Endodermal cell (in vitro differentiated cells): ENCODE data around the gene SPDYE3. TPM values are rescaled to one million over a fixed set of nuclear protein-coding genes. Genes with fewer than 3 reads are reported as not detected.
"Not testable (repeated sequence)": the region's sequence is repeated elsewhere in the genome, so short reads cannot be mapped to it uniquely, and the experiment has no call there.

ENCODE experiments used
- DNase-seq: peaks from one replicate; pipeline ENCODE4 v3.0.0-alpha.2; 2017
- H3K27ac ChIP-seq: 2 replicates; pipeline ENCODE4 v1.5.1; 2013; ENCODE audit warnings: mild to moderate bottlenecking, low read depth, low read length, moderate library complexity
- H3K27me3 ChIP-seq: 2 replicates; pipeline ENCODE4 v1.6.1; 2013; ENCODE audit warnings: mild to moderate bottlenecking, low read length, moderate library complexity; ENCODE audit not compliant: insufficient read depth, control insufficient read depth, poor library complexity, severe bottlenecking
- H3K36me3 ChIP-seq: 2 replicates; pipeline ENCODE4 v1.7.0; 2013; ENCODE audit warnings: mild to moderate bottlenecking, low read length, moderate library complexity; ENCODE audit not compliant: control insufficient read depth, insufficient read depth
- H3K4me1 ChIP-seq: one replicate; pipeline ENCODE4 v1.7.0; 2013; ENCODE audit warnings: low read length; ENCODE audit not compliant: control insufficient read depth, insufficient read depth
- H3K4me3 ChIP-seq: 2 replicates; pipeline ENCODE4 v1.5.1; 2013; ENCODE audit warnings: mild to moderate bottlenecking, low read length, moderate library complexity
- H3K9ac ChIP-seq: 2 replicates; pipeline ENCODE4 v1.6.1; 2013; ENCODE audit warnings: mild to moderate bottlenecking, low read length, moderate library complexity; ENCODE audit not compliant: poor library complexity, severe bottlenecking; ENCODE audit errors: extremely low read depth
- H3K9me3 ChIP-seq: 2 replicates; pipeline ENCODE4 v1.6.1; 2013; ENCODE audit warnings: mild to moderate bottlenecking, low read length, moderate library complexity; ENCODE audit not compliant: control insufficient read depth
- H3K27ac Mint-ChIP-seq: 2 replicates; pipeline ENCODE4 v1.8.0; 2020; ENCODE audit warnings: mixed read lengths
- H3K27me3 Mint-ChIP-seq: 2 replicates; pipeline ENCODE4 v1.8.0; 2021; ENCODE audit warnings: mild to moderate bottlenecking, mixed read lengths; ENCODE audit not compliant: insufficient read depth
- H3K36me3 Mint-ChIP-seq: 2 replicates; pipeline ENCODE4 v1.8.0; 2020; ENCODE audit warnings: low read depth, mixed read lengths
- H3K4me1 Mint-ChIP-seq: 2 replicates; pipeline ENCODE4 v1.8.0; 2020; ENCODE audit warnings: mixed read lengths
- H3K4me3 Mint-ChIP-seq: 2 replicates; pipeline ENCODE4 v1.8.0; 2020; ENCODE audit warnings: mild to moderate bottlenecking, moderate library complexity, mixed read lengths
- H3K9me3 Mint-ChIP-seq: 2 replicates; pipeline ENCODE4 v1.8.0; 2020; ENCODE audit warnings: mild to moderate bottlenecking, mixed read lengths
- WGBS, 2 experiments: methylation state at CpG; one replicate each; pipeline versions ENCODE4 v1.1.5 to v1.1.7; 2013; ENCODE audit warnings: missing lambda C conversion rate in 2 of 2, mixed read lengths in 1 of 2; ENCODE audit not compliant: insufficient coverage in 1 of 2, insufficient read length in 1 of 2; 5-methylcytosine and 5-hydroxymethylcytosine counted together
- long read RNA-seq, 4 experiments: library from polyadenylated mRNA in 2 of 4; library from RNA in 1 of 4; library from capped mRNA in 1 of 4; stranded (forward) in 3 of 4; unstranded in 1 of 4; transcript quantifications; one replicate each; pipeline ENCODE4 v2.0.0, GENCODE V29; 2020 to 2021; ENCODE audit warnings: inconsistent platforms in 1 of 4
- polyA plus RNA-seq, 2 experiments: library from polyadenylated mRNA; stranded (reverse); fragments of 50-300 nt; gene quantifications; one replicate each; pipeline ENCODE4 v1.2.3, GENCODE V29; 2013
- total RNA-seq, 2 donors: library from RNA; stranded (reverse); fragmentation: NEBNext Ultra II Directional in 1 of 2; extraction: Animal tissue kit (Norgen Biotek cat#: 25700) in 1 of 2; gene quantifications; 2 replicates in 1 of 2; 3 replicates in 1 of 2; pipeline ENCODE4 v1.2.1, GENCODE V29; 2021

Gene SPDYE3, protein sequence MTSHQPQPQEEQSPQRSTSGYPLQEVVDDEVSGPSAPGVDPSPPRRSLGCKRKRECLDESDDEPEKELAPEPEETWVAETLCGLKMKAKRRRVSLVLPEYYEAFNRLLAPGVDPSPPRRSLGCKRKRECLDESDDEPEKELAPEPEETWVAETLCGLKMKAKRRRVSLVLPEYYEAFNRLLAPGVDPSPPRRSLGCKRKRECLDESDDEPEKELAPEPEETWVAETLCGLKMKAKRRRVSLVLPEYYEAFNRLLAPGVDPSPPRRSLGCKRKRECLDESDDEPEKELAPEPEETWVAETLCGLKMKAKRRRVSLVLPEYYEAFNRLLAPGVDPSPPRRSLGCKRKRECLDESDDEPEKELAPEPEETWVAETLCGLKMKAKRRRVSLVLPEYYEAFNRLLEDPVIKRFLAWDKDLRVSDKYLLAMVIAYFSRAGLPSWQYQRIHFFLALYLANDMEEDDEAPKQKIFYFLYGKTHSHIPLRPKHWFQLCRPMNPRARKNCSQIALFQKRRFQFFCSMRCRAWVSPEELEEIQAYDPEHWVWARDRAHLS
- total RNA-seq = not detected
- polyA plus RNA-seq (2013, experiment 1 of 2) = not detected
- polyA plus RNA-seq (2013, experiment 2 of 2) = not detected
- long read RNA-seq, experiment 1 = 0 reads
- long read RNA-seq, experiment 2, partial matches to known transcripts = 0 of 17 reads
- long read RNA-seq, experiment 2, other reads (novel, unspliced or antisense) = 17 of 17 reads
- long read RNA-seq, experiment 3, partial matches to known transcripts = 0 of 1 reads
- long read RNA-seq, experiment 3, other reads (novel, unspliced or antisense) = 1 of 1 reads
- long read RNA-seq, experiment 4 = 0 reads

DNA sequence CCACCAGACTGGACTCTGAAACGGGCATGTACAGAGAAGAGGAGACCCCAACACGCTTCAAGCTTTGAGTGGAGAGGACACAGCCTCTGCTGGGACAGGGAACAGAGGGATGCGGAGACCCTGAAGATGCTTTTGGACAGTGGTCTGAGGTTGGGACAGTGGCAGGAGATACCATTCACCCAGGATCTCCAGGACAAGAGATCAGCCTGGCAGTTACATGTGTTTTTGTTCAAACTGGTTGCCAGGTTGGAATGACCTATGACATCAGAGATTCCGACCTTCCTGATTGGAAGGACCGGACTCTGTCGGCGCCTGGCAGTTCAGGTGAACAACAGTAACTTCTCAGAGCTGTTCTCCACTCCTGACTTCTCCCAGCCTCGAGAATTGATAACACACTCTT lies at the start of gene SPDYE3:
TSS of gene SPDYE3 (plus strand) at position 301 of the 400 bp plus-strand sequence. CDS start 184 bp downstream, outside the sequence.
- H3K9me3 Mint-ChIP-seq, H3K27me3 ChIP-seq, H3K4me3 ChIP-seq, H3K27ac Mint-ChIP-seq, H3K36me3 ChIP-seq, DNase-seq, H3K27ac ChIP-seq, H3K9ac ChIP-seq, H3K4me1 ChIP-seq, H3K4me1 Mint-ChIP-seq, H3K4me3 Mint-ChIP-seq, H3K36me3 Mint-ChIP-seq, H3K9me3 ChIP-seq, H3K27me3 Mint-ChIP-seq: not testable (repeated sequence)
- WGBS, 2 experiments = 95 to 96% methylated on average over 4 to 5 of the region's 8 CpGs

DNA sequence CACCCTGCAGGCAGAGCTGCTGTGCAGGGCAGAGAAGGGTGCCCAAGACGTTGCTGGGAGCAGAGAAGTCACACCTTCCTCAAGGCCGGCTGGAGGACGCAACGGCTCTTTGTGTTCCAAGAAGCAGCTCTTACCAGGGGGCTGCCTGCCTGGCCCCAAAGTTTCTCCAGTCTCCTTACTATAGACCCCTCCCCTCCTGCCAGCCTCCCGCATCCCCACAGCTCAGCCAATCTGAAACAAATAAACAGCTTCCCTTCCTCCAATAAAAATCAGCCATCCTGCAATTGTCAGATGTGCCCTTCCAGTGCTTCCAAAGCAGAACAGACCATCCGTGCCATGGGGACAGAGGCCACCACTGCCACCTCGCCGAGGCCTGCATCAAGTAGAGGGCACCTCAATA lies 47.5 kb upstream of the SPDYE3 start:
- H3K4me3 Mint-ChIP-seq, H3K27me3 Mint-ChIP-seq, H3K4me1 ChIP-seq, H3K9me3 ChIP-seq, H3K4me3 ChIP-seq, H3K27ac ChIP-seq, H3K27me3 ChIP-seq, DNase-seq, H3K9ac ChIP-seq, H3K9me3 Mint-ChIP-seq, H3K4me1 Mint-ChIP-seq: not testable (repeated sequence)
- WGBS, 2 experiments = 91 to 100% methylated on average over 1 to 8 of the region's 8 CpGs
- Mint-ChIP-seq H3K36me3 (peaks cover 59% of the 10 kb centered on the region), H3K27ac (peak overlapping the region; percentile 52)
- peaks cover 14% of the 10 kb centered on the region for H3K36me3 ChIP-seq

DNA sequence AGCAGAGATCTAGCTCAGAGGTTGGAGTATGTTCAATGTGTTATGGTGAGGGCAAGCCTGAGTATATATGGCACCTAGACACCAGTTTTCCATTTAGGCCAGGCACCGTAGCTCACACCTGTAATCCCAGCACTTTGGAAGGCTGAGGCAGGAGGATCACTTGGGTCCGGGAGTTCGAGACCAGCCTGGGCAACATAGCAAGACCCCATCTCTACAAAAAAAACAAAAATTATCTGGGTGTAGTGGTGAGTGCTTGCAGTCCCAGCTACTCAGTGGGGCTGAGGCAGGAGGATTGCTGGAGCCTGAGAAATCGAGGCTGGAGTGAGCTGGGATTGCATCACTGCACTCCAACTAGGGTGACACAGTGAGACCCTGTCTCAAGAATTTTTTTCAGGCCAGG lies 44.6 kb upstream of the SPDYE3 start:
- not testable (repeated sequence) for H3K9ac ChIP-seq, H3K4me3 Mint-ChIP-seq, H3K27ac ChIP-seq, H3K27me3 ChIP-seq, H3K9me3 ChIP-seq, H3K27ac Mint-ChIP-seq, H3K9me3 Mint-ChIP-seq, H3K4me3 ChIP-seq, H3K27me3 Mint-ChIP-seq, DNase-seq, H3K4me1 ChIP-seq
- Mint-ChIP-seq H3K4me1 (peaks cover 19% of the 10 kb centered on the region), H3K36me3 (peaks cover 56% of the 10 kb centered on the region)
- peaks cover 24% of the 10 kb centered on the region for H3K36me3 ChIP-seq
- 98 to 100% methylated on average over 2 to 4 of the region's 4 CpGs for WGBS, 2 experiments

DNA sequence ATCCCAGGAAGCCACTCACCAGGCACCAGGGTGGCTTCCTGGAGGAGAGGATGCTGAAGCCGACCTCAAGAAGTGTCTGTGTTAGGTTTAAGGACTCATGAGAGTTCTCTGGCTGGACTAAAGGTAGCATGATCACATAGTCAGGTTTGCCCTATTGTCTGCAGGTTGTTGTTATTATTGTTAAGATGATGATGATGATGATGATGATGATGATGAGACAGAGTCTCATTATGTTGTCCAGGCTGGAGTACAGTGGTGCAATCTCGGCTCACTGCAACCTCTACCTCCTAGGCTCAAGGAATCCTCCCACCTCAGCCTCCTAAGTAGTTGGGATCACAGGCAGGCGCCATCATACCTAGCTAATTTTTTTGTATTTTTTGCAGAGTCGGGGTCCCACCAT lies 43.3 kb upstream of the SPDYE3 start:
- DNase-seq, H3K9me3 Mint-ChIP-seq, H3K27me3 Mint-ChIP-seq, H3K4me3 Mint-ChIP-seq, H3K4me1 ChIP-seq, H3K27ac Mint-ChIP-seq, H3K27ac ChIP-seq, H3K9ac ChIP-seq, H3K9me3 ChIP-seq, H3K27me3 ChIP-seq, H3K4me3 ChIP-seq: not testable (repeated sequence)
- WGBS, 2 experiments = 91 to 100% methylated on average over 4 of the region's 4 CpGs
- Mint-ChIP-seq H3K36me3 (peaks cover 53% of the 10 kb centered on the region), H3K4me1 (peaks cover 24% of the 10 kb centered on the region)
- H3K36me3 ChIP-seq = peaks cover 33% of the 10 kb centered on the region

DNA sequence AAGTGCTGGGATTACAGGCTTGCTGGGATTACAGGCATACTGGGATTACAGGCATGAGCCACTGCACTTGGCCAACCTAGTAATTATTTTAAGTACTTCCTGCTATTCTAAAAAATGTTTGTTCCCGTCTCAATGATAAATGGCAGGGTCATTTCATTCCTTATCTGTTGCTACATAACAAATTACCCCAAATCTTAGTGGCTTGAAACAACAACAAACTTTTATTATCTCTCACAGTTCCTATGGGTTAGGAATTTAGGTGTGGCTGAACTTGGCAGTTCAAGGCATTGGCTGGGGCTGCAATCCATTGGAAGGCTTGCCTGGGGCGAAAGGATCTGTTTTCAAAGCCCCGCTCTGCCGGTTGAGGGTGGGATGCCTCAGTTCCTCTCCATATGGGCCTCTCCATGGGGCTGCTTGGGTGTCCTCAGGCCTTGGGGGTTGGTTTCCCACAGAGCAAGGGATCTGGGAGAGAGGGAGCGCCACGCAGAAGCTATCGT lies 42.8 kb upstream of the SPDYE3 start:
- H3K36me3 Mint-ChIP-seq = peaks cover 53% of the 10 kb centered on the region

DNA sequence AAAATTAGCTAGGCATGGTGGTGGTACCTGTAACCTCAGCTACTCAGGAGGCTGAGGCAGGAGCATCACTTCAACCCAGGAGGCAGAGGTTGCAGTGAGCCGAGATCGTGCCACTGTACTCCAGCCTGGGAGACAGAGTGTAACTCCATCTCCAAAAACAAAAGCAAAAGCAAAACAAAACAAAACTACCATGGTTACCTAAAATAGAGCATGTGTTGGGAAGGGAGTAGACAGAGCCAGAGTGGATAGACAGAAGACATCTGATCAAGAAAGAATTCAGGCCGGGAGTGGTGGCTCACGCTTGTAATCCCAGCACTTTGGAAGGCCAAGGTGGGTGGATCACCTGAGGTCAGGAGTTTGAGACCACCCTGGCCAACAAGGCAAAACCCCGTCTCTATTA lies 41.7 kb upstream of the SPDYE3 start:
- peaks cover 43% of the 10 kb centered on the region for H3K36me3 Mint-ChIP-seq
- H3K4me3 Mint-ChIP-seq = peak overlapping the region; percentile 33
- H3K27ac ChIP-seq, H3K4me1 ChIP-seq, H3K9me3 ChIP-seq, H3K27me3 Mint-ChIP-seq, H3K9ac ChIP-seq, DNase-seq, H3K9me3 Mint-ChIP-seq, H3K4me3 ChIP-seq, H3K27me3 ChIP-seq: not testable (repeated sequence)
- H3K27ac Mint-ChIP-seq = peak overlapping the region; percentile 90
- 94 to 95% methylated on average over 2 to 5 of the region's 5 CpGs for WGBS, 2 experiments
- H3K36me3 ChIP-seq = peaks cover 33% of the 10 kb centered on the region
- peaks cover 26% of the 10 kb centered on the region for H3K4me1 Mint-ChIP-seq

More for the DNA sequence above, 42.8 kb upstream of the SPDYE3 start:
- H3K4me1 ChIP-seq, H3K9me3 ChIP-seq, DNase-seq, H3K27ac ChIP-seq, H3K4me3 Mint-ChIP-seq, H3K27me3 ChIP-seq, H3K9me3 Mint-ChIP-seq, H3K9ac ChIP-seq, H3K27me3 Mint-ChIP-seq, H3K4me3 ChIP-seq: not testable (repeated sequence)
- Mint-ChIP-seq H3K27ac (peak overlapping the region; percentile 30), H3K4me1 (peaks cover 29% of the 10 kb centered on the region)
- 90 to 95% methylated on average over 2 to 7 of the region's 7 CpGs for WGBS, 2 experiments
- peaks cover 33% of the 10 kb centered on the region for H3K36me3 ChIP-seq
